T-cell (primary cell): Measurements from ENCODE around the gene ULK4. TPM values are rescaled to one million over a fixed set of nuclear protein-coding genes. Genes with fewer than 3 reads are reported as not detected.

Source experiments
- ATAC-seq, 4 experiments: fragments of 200-7000 bp in 3 of 4; fragments of 150-1000 bp in 1 of 4; cut with Tn5 transposase; replicated peaks in 1 of 4; 1 replicate in 3 of 4; 2 replicates in 1 of 4; pipeline ENCODE4 v1.10.0; 2021; ENCODE audit warnings: moderate library complexity in 3 of 4, mild to moderate bottlenecking in 2 of 4, moderate number of reproducible peaks in 1 of 4
- CTCF ChIA-PET, 2 donors: fragments of 300-600 bp; sonication (Branson Sonifier 250); formaldehyde crosslinking; loops; one replicate each; lab custom pipeline; 2022; ENCODE audit warnings: antibody characterized with exemption in 2 of 2; lab: Charles Lee
- POLR2A ChIA-PET, 2 donors: fragments of 300-600 bp; sonication (Branson Sonifier 250); formaldehyde crosslinking; loops; one replicate each; lab custom pipeline; 2022; ENCODE audit warnings: antibody characterized with exemption in 2 of 2; lab: Charles Lee
- DNase-seq, 35 experiments: peaks; one replicate each; pipeline versions ENCODE4 v3.0.0 to v3.0.0-alpha.2; 2013 to 2023
- H3K27ac ChIP-seq: one replicate; pipeline ENCODE4 v1.5.1; 2013; ENCODE audit warnings: low read length
- H3K27me3 ChIP-seq, 2 experiments: replicated peaks in 1 of 2; 1 replicate in 1 of 2; 2 replicates in 1 of 2; pipeline versions ENCODE4 v1.6.1 to v1.7.0; 2013; ENCODE audit warnings: low read length in 1 of 2, mixed read lengths in 1 of 2; ENCODE audit not compliant: control insufficient read depth in 2 of 2, insufficient read depth in 2 of 2; ENCODE audit errors: extremely low read depth in 1 of 2
- H3K36me3 ChIP-seq, 2 donors: 1 replicate in 1 of 2; 2 replicates in 1 of 2; pipeline versions ENCODE4 v1.6.1 to v1.7.0; 2013; ENCODE audit warnings: low read length in 1 of 2; ENCODE audit not compliant: control insufficient read depth in 2 of 2, insufficient read depth in 1 of 2; ENCODE audit errors: extremely low read depth in 1 of 2
- H3K4me1 ChIP-seq, 2 experiments: 1 replicate in 1 of 2; 2 replicates in 1 of 2; pipeline versions ENCODE4 v1.6.1 to v1.7.0; 2013; ENCODE audit warnings: low read length in 2 of 2, mixed read lengths in 1 of 2; ENCODE audit not compliant: insufficient read depth in 2 of 2, control insufficient read depth in 1 of 2; ENCODE audit errors: extremely low read depth in 1 of 2
- H3K4me3 ChIP-seq, 2 donors: 1 replicate in 1 of 2; 2 replicates in 1 of 2; pipeline versions ENCODE4 v1.5.1 to v1.7.0; 2013; ENCODE audit warnings: mild to moderate bottlenecking in 2 of 2, low read length in 1 of 2, moderate library complexity in 1 of 2; ENCODE audit not compliant: control insufficient read depth in 1 of 2; ENCODE audit errors: extremely low read depth in 1 of 2
- H3K9me3 ChIP-seq: 2 replicates; pipeline ENCODE4 v1.7.0; 2013
- H3K27ac Mint-ChIP-seq, 2 donors: one replicate each; pipeline ENCODE4 v1.8.0; 2020 to 2021; ENCODE audit warnings: mild to moderate bottlenecking in 2 of 2, mixed read lengths in 2 of 2
- H3K27me3 Mint-ChIP-seq, 2 donors: one replicate each; pipeline ENCODE4 v1.8.0; 2021 to 2022; ENCODE audit warnings: mixed read lengths in 2 of 2
- H3K36me3 Mint-ChIP-seq: one replicate; pipeline ENCODE4 v1.8.0; 2021; ENCODE audit warnings: mixed read lengths
- H3K4me1 Mint-ChIP-seq, 3 donors: one replicate each; pipeline ENCODE4 v1.8.0; 2020 to 2022; ENCODE audit warnings: mixed read lengths in 3 of 3, mild to moderate bottlenecking in 1 of 3
- H3K4me3 Mint-ChIP-seq, 3 donors: one replicate each; pipeline ENCODE4 v1.8.0; 2020 to 2022; ENCODE audit warnings: mild to moderate bottlenecking in 3 of 3, mixed read lengths in 3 of 3, moderate library complexity in 3 of 3
- H3K9me3 Mint-ChIP-seq, 3 donors: one replicate each; pipeline ENCODE4 v1.8.0; 2020 to 2022; ENCODE audit warnings: mixed read lengths in 3 of 3
- WGBS: methylation state at CpG from one replicate; pipeline ENCODE4 v1.1.5; 2013; ENCODE audit warnings: missing lambda C conversion rate; ENCODE audit not compliant: insufficient coverage; 5-methylcytosine and 5-hydroxymethylcytosine counted together
- total RNA-seq, 35 experiments: library from RNA in 6 of 35; stranded (reverse) in 6 of 35; fragments of 120-200 nt in 1 of 35; gene quantifications; one replicate each; pipeline versions ENCODE4 v1.2.1 to v1.2.4 and lab custom pipeline; 2013 to 2026

The ULK4 gene
- total RNA-seq, 5 donors from 2014 or later (not counting 1 experiment from before 2014, with no cell fraction given) = 17.5 to 28.2 (median 19.7) TPM

- no peaks in the 10 kb centered on the region for H3K9me3 ChIP-seq
- no peak for ATAC-seq
- no peaks in the 10 kb centered on the region for H3K27me3 ChIP-seq
- no peak for DNase-seq
- Mint-ChIP-seq H3K9me3 (no peaks in the 10 kb centered on the region), H3K27ac (no peak overlapping the region), H3K36me3 (peaks cover 4% of the 10 kb centered on the region), H3K27me3 (no peaks in the 10 kb centered on the region), H3K4me1 (no peaks in the 10 kb centered on the region), H3K4me3 (no peak overlapping the region)
- no peaks in the 10 kb centered on the region for H3K36me3 ChIP-seq
- ChIA-PET CTCF (no interaction called here), POLR2A (no interaction called here)
- no peaks in the 10 kb centered on the region for H3K4me1 ChIP-seq
- no peak overlapping the region for H3K27ac ChIP-seq
- no CpG with 5 or more reads among the region's 2 CpGs for WGBS
- no peak overlapping the region for H3K4me3 ChIP-seq
These were observed 646.8 kb downstream of the ULK4 start for GRCh38 chr3:41315126-41315525.

- DNase-seq = no peak
- Histone ChIP-seq H3K27me3 (no peaks in the 10 kb centered on the region), H3K9me3 (no peaks in the 10 kb centered on the region), H3K36me3 (no peaks in the 10 kb centered on the region), H3K27ac (no peak overlapping the region), H3K4me1 (no peaks in the 10 kb centered on the region), H3K4me3 (no peak overlapping the region)
- no peak overlapping the region for H3K4me3 Mint-ChIP-seq
- WGBS = no CpG with 5 or more reads among the region's 2 CpGs
- H3K4me1 Mint-ChIP-seq = no peaks in the 10 kb centered on the region
- POLR2A ChIA-PET = no interaction called here
- no peaks in the 10 kb centered on the region for H3K9me3 Mint-ChIP-seq
- H3K27ac Mint-ChIP-seq = no peak overlapping the region
- no peak for ATAC-seq
- no peaks in the 10 kb centered on the region for H3K27me3 Mint-ChIP-seq
- CTCF ChIA-PET = no interaction called here
- H3K36me3 Mint-ChIP-seq = no peaks in the 10 kb centered on the region
These were observed 653.8 kb downstream of the ULK4 start for GRCh38 chr3:41308119-41308518.

GRCh38 chr3:41307065-41307464 is 654.8 kb downstream of the ULK4 start:
- POLR2A ChIA-PET = no interaction called here

GRCh38 chr3:41304593-41304992 is 657.3 kb downstream of the ULK4 start:
- Mint-ChIP-seq H3K4me3 (no peak overlapping the region), H3K27me3 (no peaks in the 10 kb centered on the region), H3K9me3 (no peaks in the 10 kb centered on the region), H3K4me1 (no peaks in the 10 kb centered on the region), H3K27ac (no peak overlapping the region), H3K36me3 (no peaks in the 10 kb centered on the region)
- Histone ChIP-seq H3K27me3 (no peaks in the 10 kb centered on the region), H3K9me3 (no peaks in the 10 kb centered on the region), H3K36me3 (no peaks in the 10 kb centered on the region), H3K27ac (no peak overlapping the region), H3K4me1 (no peaks in the 10 kb centered on the region), H3K4me3 (no peak overlapping the region)
- WGBS = 80% methylated on average over 1 of the region's 2 CpGs
- POLR2A ChIA-PET = no interaction called here
- DNase-seq (no peak), ATAC-seq (no peak)
- CTCF ChIA-PET = no interaction called here

More at GRCh38 chr3:41307065-41307464, 654.8 kb downstream of the ULK4 start:
- Histone ChIP-seq H3K9me3 (no peaks in the 10 kb centered on the region), H3K4me3 (no peak overlapping the region), H3K27ac (no peak overlapping the region), H3K4me1 (no peaks in the 10 kb centered on the region), H3K27me3 (no peaks in the 10 kb centered on the region), H3K36me3 (no peaks in the 10 kb centered on the region)
- no peak overlapping the region for H3K4me3 Mint-ChIP-seq
- H3K36me3 Mint-ChIP-seq = no peaks in the 10 kb centered on the region
- CTCF ChIA-PET = no interaction called here
- no peak for ATAC-seq
- H3K4me1 Mint-ChIP-seq = no peaks in the 10 kb centered on the region
- no peaks in the 10 kb centered on the region for H3K27me3 Mint-ChIP-seq
- H3K9me3 Mint-ChIP-seq = no peaks in the 10 kb centered on the region
- no peak for DNase-seq
- 100% methylated on average over 2 of the region's 2 CpGs for whole genome bisulfite sequencing
- H3K27ac Mint-ChIP-seq = no peak overlapping the region

GRCh38 chr3:41302295-41302694 is 659.6 kb downstream of the ULK4 start:
- Histone ChIP-seq H3K27ac (no peak overlapping the region), H3K27me3 (no peaks in the 10 kb centered on the region), H3K4me1 (no peaks in the 10 kb centered on the region), H3K9me3 (no peaks in the 10 kb centered on the region), H3K4me3 (no peak overlapping the region), H3K36me3 (no peaks in the 10 kb centered on the region)
- ChIA-PET POLR2A (no interaction called here), CTCF (no interaction called here)
- ATAC-seq (no peak), DNase-seq (no peak)
- Mint-ChIP-seq H3K27ac (no peak overlapping the region), H3K4me3 (no peak overlapping the region), H3K4me1 (no peaks in the 10 kb centered on the region), H3K36me3 (no peaks in the 10 kb centered on the region), H3K9me3 (no peaks in the 10 kb centered on the region), H3K27me3 (no peaks in the 10 kb centered on the region)
- 100% methylated on average over 2 of the region's 4 CpGs for WGBS

GRCh38 chr3:41301548-41301947 is 660.4 kb downstream of the ULK4 start:
- Mint-ChIP-seq H3K27ac (no peak overlapping the region), H3K36me3 (no peaks in the 10 kb centered on the region), H3K27me3 (no peaks in the 10 kb centered on the region), H3K4me1 (no peaks in the 10 kb centered on the region), H3K9me3 (no peaks in the 10 kb centered on the region), H3K4me3 (no peak overlapping the region)
- Histone ChIP-seq H3K27ac (no peak overlapping the region), H3K36me3 (no peaks in the 10 kb centered on the region), H3K27me3 (no peaks in the 10 kb centered on the region), H3K4me3 (no peak overlapping the region), H3K4me1 (no peaks in the 10 kb centered on the region), H3K9me3 (no peaks in the 10 kb centered on the region)
- no CpG with 5 or more reads among the region's 3 CpGs for WGBS
- DNase-seq (no peak), ATAC-seq (no peak)
- CTCF ChIA-PET = no interaction called here
- POLR2A ChIA-PET = no interaction called here

GRCh38 chr3:41299036-41299435 is 662.9 kb downstream of the ULK4 start:
- H3K4me3 ChIP-seq = no peak overlapping the region
- Mint-ChIP-seq H3K9me3 (no peaks in the 10 kb centered on the region), H3K4me3 (no peak overlapping the region), H3K27me3 (no peaks in the 10 kb centered on the region), H3K27ac (no peak overlapping the region), H3K4me1 (no peaks in the 10 kb centered on the region), H3K36me3 (no peaks in the 10 kb centered on the region)
- no peaks in the 10 kb centered on the region for H3K4me1 ChIP-seq
- no peaks in the 10 kb centered on the region for H3K36me3 ChIP-seq
- H3K9me3 ChIP-seq = no peaks in the 10 kb centered on the region
- WGBS = 88% methylated on average over 3 of the region's 3 CpGs
- ChIA-PET CTCF (no interaction called here), POLR2A (no interaction called here)
- H3K27ac ChIP-seq = no peak overlapping the region
- ATAC-seq (no peak), DNase-seq (no peak)
- no peaks in the 10 kb centered on the region for H3K27me3 ChIP-seq
